ENCODE data around the gene SPRED2. TPM values are rescaled to one million over a fixed set of nuclear protein-coding genes. Genes with fewer than 3 reads are reported as not detected.

SPRED2 gene
- polyA plus RNA-seq, 1 donor from 2014 or later = 5.3 TPM

DNA sequence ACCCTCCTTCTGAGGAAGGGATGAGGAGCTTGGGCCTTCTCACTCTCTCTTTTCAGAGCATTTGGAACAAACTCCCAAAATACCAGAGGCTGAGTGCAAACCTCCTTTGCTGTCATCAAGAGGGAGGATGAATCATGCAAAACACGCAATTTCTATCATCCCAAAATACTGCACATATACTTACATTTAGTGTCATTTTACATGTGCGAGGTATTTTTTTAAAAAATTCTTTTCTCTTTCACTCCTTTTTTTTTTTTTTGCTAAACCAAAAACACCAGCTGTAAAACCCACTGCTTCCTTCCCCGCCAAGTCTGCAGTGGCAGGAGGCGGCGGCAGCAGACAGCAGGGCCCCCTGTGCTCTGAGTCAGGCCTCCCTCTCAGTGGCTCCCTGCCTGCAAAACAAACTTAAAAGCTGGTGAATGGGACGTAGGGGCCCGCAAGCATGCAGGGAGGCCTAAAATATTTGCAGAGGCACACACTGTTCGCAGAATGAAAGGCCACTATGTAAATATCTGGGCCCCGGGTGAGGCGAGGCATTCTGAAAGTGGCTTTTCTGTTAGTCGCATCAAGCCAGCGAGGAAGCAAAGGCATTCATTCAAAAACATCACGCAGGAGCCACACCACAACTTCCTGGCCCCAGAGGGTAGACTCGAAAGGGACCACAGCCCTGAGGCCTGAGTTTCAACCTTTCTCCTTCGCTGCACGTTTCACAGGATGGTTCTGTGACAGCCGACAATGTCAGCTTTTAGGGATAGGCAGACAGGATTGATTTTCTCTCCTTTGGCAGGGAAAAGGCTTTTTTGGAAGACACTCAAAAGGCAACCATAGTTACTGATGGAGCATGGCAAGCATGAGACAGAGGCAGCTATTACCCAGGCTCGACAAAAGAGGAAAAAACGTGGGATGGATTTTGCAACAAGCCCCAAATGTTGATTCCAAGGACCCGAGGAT lies 131.4 kb downstream of the SPRED2 start:
- Histone ChIP-seq H3K9me3 (ENCODE audit: low read length) (no peaks in the 10 kb centered on the region), H3K4me3 (ENCODE audit: low read length) (no peak overlapping the region), H3K4me2 (ENCODE audit: low read length) (no peak overlapping the region), H2AFZ (ENCODE audit: low read depth, low read length) (no peak overlapping the region), H3K9me2 (ENCODE audit: insufficient read depth, low read length) (no peaks in the 10 kb centered on the region), H3K36me3 (ENCODE audit: insufficient read depth, low read length) (no peaks in the 10 kb centered on the region), H3K27ac (ENCODE audit: low read length) (no peak overlapping the region), H3K27me3 (ENCODE audit: insufficient read depth, low read depth, low read length) (no peaks in the 10 kb centered on the region), H3F3A (ENCODE audit: insufficient read depth, low read length, poor library complexity, severe bottlenecking) (no peaks in the 10 kb centered on the region), H4K20me1 (ENCODE audit: insufficient read depth) (no peaks in the 10 kb centered on the region), H3K9ac (ENCODE audit: low read length) (no peak overlapping the region), H3K79me2 (replicated peaks; ENCODE audit: insufficient read depth, low read length) (no peaks in the 10 kb centered on the region)
- TF ChIP-seq SMC3 (conservative IDR thresholded peaks at IDR 0.05; ENCODE audit: poor library complexity) = no peak
- no peak for TF ChIP-seq TAF1 (IDR thresholded peaks at IDR 0.05; ENCODE audit: low read depth)
- no peak for TF ChIP-seq CTCF (IDR thresholded peaks at IDR 0.05; ENCODE audit: poor library complexity, severe bottlenecking)
- TF ChIP-seq EP300 (conservative IDR thresholded peaks at IDR 0.05; ENCODE audit: poor library complexity, severe bottlenecking) = no peak
- TF ChIP-seq POLR2AphosphoS5 (IDR thresholded peaks at IDR 0.05) = no peak
- TF ChIP-seq MXI1 (conservative IDR thresholded peaks at IDR 0.05; ENCODE audit: poor library complexity, severe bottlenecking) = no peak
- no peak for TF ChIP-seq RAD21 (conservative IDR thresholded peaks at IDR 0.05)
- no peak for TF ChIP-seq EZH2 (IDR thresholded peaks at IDR 0.05; ENCODE audit: borderline replicate concordance, insufficient read depth, low read length, poor library complexity, severe bottlenecking)
- TF ChIP-seq REST (IDR thresholded peaks at IDR 0.05; ENCODE audit: borderline replicate concordance) = no peak

- Histone ChIP-seq H3K79me2 (replicated peaks; ENCODE audit: insufficient read depth, low read length) (no peaks in the 10 kb centered on the region), H2AFZ (ENCODE audit: low read depth, low read length) (no peak overlapping the region), H3F3A (ENCODE audit: insufficient read depth, low read length, poor library complexity, severe bottlenecking) (no peaks in the 10 kb centered on the region), H3K9ac (ENCODE audit: low read length) (no peak overlapping the region), H3K4me3 (ENCODE audit: low read length) (no peak overlapping the region), H3K9me3 (ENCODE audit: low read length) (no peaks in the 10 kb centered on the region), H3K27me3 (ENCODE audit: insufficient read depth, low read depth, low read length) (no peaks in the 10 kb centered on the region), H3K4me2 (ENCODE audit: low read length) (no peak overlapping the region), H3K9me2 (ENCODE audit: insufficient read depth, low read length) (no peaks in the 10 kb centered on the region), H4K20me1 (ENCODE audit: insufficient read depth) (no peaks in the 10 kb centered on the region), H3K27ac (ENCODE audit: low read length) (no peak overlapping the region), H3K36me3 (ENCODE audit: insufficient read depth, low read length) (no peaks in the 10 kb centered on the region)
- TF ChIP-seq REST (IDR thresholded peaks at IDR 0.05; ENCODE audit: borderline replicate concordance) = no peak
- TF ChIP-seq POLR2AphosphoS5 (IDR thresholded peaks at IDR 0.05) = no peak
- TF ChIP-seq SMC3 (conservative IDR thresholded peaks at IDR 0.05; ENCODE audit: poor library complexity) = no peak
- no peak for TF ChIP-seq EZH2 (IDR thresholded peaks at IDR 0.05; ENCODE audit: borderline replicate concordance, insufficient read depth, low read length, poor library complexity, severe bottlenecking)
- no peak for TF ChIP-seq EP300 (conservative IDR thresholded peaks at IDR 0.05; ENCODE audit: poor library complexity, severe bottlenecking)
- TF ChIP-seq TAF1 (IDR thresholded peaks at IDR 0.05; ENCODE audit: low read depth) = no peak
- TF ChIP-seq MXI1 (conservative IDR thresholded peaks at IDR 0.05; ENCODE audit: poor library complexity, severe bottlenecking) = no peak
- TF ChIP-seq RAD21 (conservative IDR thresholded peaks at IDR 0.05) = no peak
- TF ChIP-seq CTCF (IDR thresholded peaks at IDR 0.05; ENCODE audit: poor library complexity, severe bottlenecking) = no peak
These were observed 132.2 kb downstream of the SPRED2 start for GRCh38 chr2:65300134-65300760.
